Measurements from ENCODE around the gene OR52E2.
"Not testable (repeated sequence)": the region's sequence is repeated elsewhere in the genome, so short reads cannot be mapped to it uniquely, and the experiment has no call there.

The OR52E2 gene

DNA sequence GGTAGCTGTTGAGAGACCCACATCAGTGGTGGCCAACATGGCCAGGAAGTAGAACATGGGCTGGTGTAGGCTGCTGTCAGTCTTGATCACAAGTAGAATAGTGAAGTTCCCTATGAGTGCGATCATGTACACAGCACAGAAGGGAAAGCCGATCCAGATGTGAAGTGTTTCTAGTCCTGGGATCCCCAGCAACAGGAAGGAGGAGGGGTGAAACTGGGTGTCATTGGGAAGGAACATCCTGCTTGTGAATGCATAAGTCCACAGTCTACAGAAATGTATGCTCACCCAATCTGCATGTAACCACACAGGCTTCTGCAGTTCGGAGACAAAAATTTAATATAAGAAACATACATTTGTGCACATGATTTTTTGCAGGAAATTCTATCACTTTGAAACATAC is at the start of gene OR52E2:
Gene OR52E2, minus strand, starts transcription at position 237 of the 400 bp plus-strand sequence. Its CDS starts 0 bp downstream, at position 237.
- no peak for DNase-seq (ENCODE audit: low spot score)

DNA sequence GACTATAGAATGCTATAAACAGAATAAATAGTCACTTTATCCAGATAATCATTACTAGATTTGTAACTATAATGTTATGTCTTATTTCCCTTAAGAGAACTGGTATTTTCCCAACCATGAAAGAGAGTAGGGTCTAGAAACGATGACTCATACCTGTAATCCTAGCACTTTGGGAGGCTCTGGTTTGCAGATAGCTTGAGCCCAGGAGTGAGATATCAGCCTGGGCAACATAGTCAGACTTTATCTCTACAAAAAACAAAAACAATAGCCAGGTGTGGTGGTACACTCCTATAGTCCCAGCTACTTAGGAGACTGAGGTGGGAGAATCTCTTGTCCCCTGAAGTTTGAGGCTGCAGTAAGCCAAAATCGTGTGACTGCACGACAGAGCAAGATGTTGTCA is 47.9 kb upstream of the OR52E2 start:
- no peak for DNase-seq (ENCODE audit: low spot score)

DNA sequence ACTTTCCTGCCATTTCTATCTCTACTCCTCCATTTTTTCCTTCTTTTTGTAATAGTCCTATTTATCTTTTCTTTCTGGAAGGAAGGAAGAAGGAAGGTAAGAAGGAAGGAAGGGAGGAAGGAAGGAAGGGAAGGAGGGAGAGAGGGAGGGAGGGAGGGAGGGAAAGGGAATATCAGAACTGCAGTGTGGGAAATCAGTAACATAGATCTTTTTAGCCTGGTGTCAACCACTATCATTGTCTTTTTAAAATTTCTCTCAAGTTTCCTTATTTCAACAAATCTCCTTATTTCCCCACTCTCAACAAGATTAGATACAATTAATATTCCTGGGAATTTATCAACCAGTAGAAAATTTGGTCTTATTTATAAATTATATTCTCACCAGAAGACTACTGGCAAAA is 43.6 kb upstream of the OR52E2 start:
- no peak for DNase-seq (ENCODE audit: low spot score)

DNA sequence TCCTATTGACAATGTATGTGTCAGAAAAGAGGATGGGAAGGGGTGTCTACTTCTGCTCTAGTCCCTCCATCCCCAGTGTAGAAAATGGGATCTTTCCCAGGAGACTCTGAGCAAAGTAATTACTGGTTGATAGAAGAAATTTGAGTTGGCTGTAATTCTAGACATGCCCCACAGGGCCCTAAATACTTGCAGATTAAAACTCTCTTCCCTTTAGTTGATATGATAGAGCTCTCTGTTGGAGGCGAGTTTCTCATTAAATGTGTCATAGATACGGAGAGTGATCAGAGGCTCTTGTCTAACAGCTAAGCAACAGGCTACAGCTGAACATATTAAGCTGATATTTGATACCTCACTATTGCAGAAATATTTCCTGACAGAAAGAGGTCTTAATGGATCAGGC is 42.8 kb upstream of the OR52E2 start:
- DNase-seq (ENCODE audit: low spot score), result no peak

DNA sequence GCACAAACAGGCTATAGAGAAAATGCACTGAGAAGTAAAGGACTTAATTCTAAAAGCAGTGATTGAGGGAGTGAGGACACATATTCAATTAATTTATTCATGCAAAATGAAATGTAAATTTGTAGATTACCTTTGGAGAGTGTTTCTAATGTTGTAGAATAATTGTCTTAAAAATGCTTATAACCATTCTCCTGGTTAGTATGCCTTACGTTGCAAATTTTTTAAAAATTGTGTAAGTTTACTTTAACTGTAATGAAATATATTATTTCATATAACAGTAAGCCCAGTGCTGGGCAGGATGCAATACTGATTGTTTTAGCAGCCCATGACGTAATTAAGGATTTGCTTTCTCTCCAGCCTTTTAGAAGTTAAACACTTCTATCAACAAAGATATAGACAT is 36.6 kb upstream of the OR52E2 start:
- no peak for DNase-seq (ENCODE audit: low spot score)

DNA sequence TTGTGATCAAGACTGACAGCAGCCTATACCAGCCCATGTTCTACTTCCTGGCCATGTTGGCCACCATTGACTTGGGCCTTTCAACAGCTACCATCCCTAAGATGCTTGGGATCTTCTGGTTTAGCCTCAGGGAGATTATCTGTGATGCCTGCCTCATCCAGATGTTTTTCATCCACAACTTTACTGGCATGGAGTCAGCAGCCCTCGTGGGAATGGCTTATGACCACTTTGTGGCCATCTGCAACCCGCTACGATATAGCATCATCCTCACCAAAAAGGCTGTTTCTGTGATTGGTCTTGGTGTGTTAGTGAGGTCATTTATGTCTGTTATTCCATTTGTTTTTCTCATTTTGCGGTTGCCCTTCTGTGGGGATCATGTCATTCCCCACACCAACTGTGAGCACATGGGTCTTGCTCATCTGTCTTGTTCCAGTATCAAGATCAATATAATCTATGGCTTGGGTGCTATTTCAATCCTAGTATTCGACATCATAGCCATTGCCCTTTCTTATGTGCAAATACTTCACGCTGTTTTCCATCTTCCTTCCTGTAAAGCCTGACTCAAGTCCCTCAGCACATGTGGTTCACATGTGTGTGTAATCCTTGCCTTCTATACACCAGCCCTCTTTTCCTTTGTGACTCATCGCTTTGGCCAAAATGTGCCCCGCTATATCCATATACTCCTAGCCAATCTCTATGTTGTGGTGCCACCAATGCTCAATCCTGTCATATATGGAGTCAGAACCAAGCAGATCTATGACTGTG is 33.6 kb upstream of the OR52E2 start:
- no peak for DNase-seq (ENCODE audit: low spot score)

DNA sequence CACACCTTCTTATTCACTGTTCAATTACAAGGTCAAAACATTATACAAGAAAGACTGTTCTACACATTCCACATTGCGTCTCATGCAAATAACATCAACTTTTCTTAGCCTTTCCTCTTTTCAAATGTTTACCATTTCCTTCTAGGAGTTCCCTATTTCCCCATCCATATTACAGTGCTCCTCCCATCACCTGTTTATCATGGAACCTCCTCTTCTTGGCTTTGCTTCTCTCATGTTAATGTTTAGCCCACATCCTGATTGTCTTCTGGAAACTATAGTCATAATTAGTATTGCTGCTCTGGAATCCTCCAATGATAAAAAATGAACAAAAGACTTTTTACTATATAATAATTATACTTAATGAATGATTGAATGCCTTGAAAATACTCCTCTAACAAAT is 31.2 kb upstream of the OR52E2 start:
- DNase-seq (ENCODE audit: low spot score), result no peak

DNA sequence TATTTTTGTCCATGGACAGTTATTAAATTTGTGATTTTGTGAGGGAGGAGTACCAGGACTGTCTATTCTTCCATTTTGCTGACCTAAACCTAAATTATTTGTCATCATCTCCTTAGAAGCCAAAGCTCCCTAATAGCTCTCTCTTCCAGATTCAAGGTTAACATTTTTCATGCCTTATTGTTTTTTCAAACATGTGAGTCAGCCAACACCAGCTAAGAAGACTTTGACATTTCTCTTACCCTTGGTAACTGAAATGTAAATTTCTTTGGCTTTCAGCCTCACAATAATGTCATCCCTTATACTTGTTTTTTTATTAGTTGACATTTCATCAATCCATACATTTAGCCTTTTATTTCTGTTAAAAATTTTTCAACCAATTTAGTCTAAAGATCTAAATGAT is 29.1 kb upstream of the OR52E2 start:
- DNase-seq (ENCODE audit: low spot score), result no peak

DNA sequence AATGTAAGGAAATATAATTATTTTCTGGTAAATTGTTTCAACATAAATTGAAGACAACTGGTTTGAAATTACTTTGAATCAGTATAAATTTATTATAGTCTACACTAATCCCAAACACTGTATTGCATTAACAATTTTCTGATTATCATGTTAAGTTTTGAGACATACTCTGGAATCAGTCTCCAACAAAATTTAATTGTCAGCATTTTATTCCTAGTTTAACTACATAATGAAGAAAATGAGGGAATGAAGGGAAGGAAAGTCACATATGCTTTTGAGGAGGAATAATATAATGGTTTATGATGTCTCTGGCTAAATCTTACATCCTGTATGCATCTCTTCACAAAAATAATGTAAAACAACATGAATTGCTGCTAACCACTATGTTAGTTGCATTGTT is 24.2 kb upstream of the OR52E2 start:
- DNase-seq (ENCODE audit: low spot score), result no peak

DNA sequence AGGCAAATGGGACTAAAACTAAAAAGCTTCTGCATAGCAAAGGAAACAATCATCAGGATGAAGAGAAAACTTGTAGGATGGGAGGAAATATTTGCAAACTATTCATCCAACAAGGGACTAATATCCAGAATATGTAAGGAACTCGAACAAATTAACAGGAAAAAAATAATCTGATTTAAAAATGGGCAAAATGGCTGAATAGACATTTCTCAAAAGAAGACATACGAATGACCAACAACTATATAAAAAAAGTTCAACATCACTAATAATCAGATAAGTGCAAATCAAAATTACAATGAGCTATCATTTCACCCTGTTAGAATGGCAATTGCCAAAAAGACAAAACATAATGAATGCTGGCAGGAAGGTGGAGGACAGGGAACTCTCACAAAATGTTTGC is 22.0 kb upstream of the OR52E2 start:
- no peak for DNase-seq (ENCODE audit: low spot score)

DNA sequence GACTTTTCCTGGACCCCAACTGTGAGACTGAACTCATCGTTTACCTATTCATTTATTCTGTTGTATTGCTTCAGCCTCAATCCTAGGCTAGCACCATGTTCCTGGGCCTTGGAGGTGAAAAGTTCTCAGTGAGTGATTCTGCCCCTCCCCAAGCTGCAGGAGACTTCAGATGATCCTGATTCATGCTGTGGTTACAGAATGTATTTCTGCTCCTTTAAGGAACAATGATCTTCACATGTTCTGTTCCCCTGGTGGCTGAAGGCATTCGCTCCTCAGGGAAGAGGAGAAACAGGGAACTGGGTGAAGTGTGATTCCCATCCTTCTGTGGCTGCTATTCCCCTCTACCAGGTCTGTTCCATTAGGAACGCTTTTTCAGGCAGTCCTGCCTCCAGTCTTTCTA is 12.4 kb upstream of the OR52E2 start:
- no peak for DNase-seq (ENCODE audit: low spot score)

DNA sequence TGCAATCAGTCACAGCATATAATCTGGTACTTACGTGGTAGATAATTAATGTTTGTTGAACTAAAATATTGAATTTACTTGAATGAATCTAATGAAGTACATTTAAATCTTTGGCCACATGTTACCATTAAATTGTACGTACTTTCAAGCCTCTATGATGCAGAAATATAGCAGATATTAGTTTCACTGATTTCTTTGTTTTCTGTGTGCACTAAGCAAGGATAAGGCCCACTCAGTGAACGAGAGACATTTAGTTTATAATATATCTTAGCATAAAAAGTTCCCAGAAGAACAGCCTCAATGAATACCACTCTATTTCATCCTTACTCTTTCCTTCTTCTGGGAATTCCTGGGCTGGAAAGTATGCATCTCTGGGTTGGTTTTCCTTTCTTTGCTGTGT is 9.8 kb upstream of the OR52E2 start, which contains the start of gene OR52E1:
Gene OR52E1, plus strand, starts transcription at position 301 of the 400 bp plus-strand sequence.
- DNase-seq (ENCODE audit: low spot score), result no peak

DNA sequence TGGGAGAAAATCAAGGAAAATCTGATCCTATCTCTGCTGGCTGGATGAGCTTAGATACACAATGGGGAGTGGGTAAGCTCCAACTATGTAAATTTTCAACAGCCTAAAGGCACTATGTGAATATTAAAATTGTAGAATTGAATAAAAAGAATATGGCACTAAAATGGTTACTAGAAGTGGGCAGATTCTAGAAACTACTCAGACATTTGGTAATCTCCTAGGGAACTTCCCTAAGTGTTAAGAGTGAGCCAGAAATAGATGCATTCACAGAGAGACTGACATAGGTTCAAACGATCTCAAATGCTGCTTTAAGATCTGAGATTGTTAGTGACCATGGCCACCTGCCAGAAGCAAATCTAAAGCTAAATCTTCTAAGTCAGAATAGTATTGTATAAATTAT is 5.6 kb upstream of the OR52E2 start:
- DNase-seq (ENCODE audit: low spot score), result no peak

DNA sequence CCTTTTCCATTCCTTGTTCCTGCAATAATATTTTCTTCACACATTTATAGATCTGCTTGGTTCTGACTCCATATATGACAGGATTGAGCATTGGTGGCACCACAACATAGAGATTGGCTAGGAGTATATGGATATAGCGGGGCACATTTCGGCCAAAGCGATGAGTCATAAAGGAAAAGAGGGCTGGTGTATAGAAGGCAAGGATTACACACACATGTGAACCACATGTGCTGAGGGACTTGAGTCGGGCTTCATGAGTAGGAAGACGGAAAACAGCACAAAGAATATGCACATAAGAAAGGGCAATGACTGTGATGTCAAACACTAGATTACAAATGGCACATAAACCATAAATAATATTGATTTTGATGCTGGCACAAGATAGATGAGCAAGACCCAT is 748 bp downstream of the OR52E2 start:
- not testable (repeated sequence) for DNase-seq (ENCODE audit: low spot score)

DNA sequence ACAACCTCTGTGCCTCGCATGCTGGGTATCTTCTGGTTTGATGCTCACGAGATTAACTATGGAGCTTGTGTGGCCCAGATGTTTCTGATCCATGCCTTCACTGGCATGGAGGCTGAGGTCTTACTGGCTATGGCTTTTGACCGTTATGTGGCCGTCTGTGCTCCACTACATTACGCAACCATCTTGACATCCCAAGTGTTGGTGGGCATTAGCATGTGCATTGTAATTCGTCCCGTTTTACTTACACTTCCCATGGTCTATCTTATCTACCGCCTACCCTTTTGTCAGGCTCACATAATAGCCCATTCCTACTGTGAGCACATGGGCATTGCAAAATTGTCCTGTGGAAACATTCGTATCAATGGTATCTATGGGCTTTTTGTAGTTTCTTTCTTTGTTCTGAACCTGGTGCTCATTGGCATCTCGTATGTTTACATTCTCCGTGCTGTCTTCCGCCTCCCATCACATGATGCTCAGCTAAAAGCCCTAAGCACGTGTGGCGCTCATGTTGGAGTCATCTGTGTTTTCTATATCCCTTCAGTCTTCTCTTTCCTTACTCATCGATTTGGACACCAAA is 12.6 kb downstream of the OR52E2 start:
- DNase-seq (ENCODE audit: low spot score), result no peak

DNA sequence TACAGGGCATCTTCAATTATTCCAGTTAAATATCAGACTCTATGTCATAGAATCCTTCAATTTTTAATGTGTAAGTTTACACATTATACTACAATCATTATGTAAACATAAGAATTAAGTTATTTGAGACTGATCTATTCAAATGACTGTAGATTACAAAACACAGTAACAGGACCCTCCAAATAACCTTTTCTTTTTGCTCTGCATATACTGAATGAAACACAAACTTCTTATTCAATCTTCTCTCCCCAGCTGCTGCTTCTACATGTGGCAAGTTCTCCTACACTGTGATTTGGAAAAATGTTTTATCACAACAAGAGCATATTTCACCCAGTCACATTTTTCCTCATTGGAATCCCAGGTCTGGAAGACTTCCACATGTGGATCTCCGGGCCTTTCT is 13.2 kb downstream of the OR52E2 start, which contains the start of gene OR52J3:
Gene OR52J3, plus strand, starts transcription at position 301 of the 400 bp plus-strand sequence. Its CDS starts 0 bp downstream, at position 301.
- no peak for DNase-seq (ENCODE audit: low spot score)

DNA sequence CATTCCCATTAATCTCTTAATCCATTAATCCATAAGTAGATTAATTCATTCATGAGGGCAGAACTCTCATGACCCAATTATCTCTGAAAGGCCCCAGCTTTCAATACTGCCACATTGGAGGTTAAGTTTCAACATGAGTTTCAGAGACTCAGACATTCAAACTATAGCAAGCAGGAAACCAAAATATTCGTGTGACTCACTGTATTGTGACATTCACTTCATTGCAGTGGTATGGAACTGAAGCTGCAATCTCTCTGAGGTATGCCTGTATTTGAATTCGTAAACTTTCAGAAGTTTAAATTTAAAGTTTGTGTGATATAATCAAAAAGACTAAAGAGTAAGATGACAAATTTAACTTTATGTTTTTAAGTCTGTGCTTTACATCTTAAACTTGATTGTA is 16.0 kb downstream of the OR52E2 start:
- DNase-seq (ENCODE audit: low spot score), result no peak

DNA sequence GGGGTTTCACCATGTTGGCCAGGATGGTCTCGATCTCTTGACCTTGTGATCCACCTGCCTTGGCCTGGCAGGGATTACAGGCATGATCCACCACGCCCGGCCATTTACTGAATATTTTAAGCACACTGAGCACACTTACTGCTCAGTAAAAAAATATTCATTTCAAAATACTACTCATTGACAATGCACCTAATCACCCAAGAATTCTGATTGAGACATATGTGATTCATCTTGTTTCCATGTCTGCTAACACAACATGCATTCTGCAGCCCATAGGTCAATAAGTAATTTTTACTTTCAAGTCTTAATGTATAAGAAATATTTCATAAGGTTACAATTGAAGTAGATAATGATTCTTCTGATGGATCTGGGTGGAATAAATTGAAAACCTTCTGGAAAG is 17.3 kb downstream of the OR52E2 start:
- no peak for DNase-seq (ENCODE audit: low spot score)

DNA sequence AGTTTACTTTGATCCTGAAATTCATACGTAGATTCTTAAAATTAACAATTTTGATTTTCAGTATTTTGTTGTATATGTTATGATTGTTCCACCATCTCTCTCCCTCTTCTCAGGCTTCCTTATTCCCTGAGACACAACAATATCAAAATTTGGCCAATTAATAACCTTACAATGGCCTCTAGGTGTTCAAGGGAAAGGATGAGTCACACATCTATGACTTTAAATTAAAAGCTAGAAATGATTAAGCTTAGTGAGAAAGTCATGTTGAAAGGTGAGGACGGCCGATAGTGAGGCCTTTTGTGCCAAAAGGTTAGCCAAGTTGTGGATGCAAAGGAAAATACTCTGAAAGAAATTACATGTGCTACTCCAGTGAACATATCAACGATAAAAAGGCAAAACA is 18.6 kb downstream of the OR52E2 start:
- no peak for DNase-seq (ENCODE audit: low spot score)

DNA sequence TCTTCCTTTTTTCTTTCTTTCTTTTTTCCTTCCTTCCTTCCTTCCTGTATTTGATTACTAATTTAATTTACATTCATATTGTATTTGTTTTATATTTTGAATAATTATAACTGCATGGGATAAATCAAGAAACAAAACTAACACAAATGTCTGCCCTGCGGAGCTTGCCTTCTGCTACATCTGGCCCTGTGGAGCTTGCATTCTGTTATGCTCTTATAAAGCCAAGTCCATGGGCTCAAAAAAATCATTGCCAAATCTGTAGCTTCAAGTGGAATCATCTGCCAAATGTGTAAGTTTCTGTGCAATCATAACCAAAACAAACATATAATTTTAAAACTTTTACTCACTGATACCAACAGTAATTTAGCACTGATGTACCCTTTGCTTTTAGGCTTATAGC is 21.1 kb downstream of the OR52E2 start:
- no peak for DNase-seq (ENCODE audit: low spot score)

DNA sequence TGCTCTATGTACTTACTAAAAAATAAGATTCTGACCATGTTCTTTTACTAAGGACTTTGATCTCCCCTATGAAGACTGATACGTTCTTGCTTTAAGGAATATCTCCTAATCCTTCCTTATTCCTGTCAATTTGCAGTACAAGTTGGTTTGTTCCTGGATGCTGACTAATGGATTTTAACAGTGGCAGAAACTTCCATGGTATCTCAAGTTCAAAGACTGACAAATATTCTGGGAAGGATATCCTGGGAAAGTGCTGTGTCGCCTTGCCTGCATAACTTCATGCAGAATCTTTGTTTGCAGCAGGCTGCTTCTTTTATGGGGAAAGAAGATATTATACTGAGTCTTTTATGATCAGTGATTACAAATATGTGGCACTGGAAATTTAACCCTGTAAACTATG is 21.5 kb downstream of the OR52E2 start:
- DNase-seq (ENCODE audit: low spot score), result no peak

DNA sequence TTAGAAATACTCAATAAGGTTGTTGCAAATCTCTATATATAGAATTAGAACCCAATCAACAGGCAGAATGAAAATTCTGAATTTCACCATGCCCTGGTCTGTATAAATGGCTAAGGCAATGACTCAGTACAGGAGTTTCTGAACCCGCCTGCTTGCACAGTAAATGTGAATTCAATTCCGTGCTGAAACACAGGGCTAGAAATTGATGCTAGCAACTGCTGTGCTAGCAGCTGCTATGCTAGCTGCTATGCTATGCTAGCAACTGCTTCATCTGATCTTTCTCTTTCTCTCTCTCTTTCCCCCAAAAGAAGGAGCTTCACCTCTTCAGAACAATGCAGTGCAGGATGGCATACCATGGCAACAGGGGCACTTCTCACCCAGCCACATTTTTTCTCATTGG is 22.8 kb downstream of the OR52E2 start:
- DNase-seq (ENCODE audit: low spot score), result no peak

DNA sequence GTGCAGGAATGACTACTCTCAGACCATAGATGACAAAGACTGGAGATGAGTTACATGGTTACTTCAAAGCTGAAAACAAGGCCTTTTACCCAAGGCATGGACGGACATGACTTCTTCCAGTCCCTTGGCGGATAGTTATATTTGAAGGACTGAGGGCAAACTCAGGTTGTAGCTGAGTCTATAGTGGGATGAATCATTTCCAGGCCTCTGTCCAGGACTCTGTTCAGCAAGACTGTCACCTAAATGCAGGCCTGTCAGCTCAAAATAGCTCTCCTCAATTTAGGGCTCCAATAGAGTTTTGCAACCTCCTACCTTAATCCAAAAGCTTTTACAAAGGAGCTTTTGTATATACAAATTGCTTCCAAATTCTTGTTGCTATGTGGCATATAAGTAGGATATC is 37.4 kb downstream of the OR52E2 start:
- no peak for DNase-seq (ENCODE audit: low spot score)

DNA sequence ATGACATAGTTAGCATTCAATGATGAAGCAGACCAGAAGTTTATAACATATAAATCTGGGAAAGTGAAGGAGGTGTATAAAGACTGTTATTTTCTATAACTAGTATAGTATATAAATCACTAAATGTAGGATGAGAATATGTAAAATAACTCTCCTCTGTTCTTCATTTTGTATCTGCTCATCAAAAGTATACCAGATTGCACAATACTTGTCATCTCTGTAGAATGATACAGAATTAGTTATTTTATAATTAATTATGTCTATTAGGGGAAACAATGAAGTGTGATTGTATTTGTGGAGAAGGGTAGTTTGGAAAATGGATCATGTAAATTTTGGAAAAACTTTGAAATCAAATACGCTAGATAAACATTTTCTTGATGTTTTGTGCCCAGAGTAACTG is 46.4 kb downstream of the OR52E2 start:
- DNase-seq (ENCODE audit: low spot score), result no peak
